IPS-20b (cell line): Measurements from ENCODE around the gene NSD2.

Source experiments
- H3K27ac ChIP-seq: one replicate; pipeline ENCODE4 v1.5.1; 2013; ENCODE audit warnings: low read length
- H3K27me3 ChIP-seq: 2 replicates; pipeline ENCODE4 v1.6.1; 2013; ENCODE audit warnings: mild to moderate bottlenecking, low read length, inconsistent platforms; ENCODE audit not compliant: insufficient read depth
- H3K36me3 ChIP-seq: 2 replicates; pipeline ENCODE4 v1.6.1; 2013; ENCODE audit warnings: low read depth, mild to moderate bottlenecking, inconsistent platforms, low read length, moderate library complexity; ENCODE audit not compliant: insufficient read depth
- H3K4me1 ChIP-seq: 2 replicates; pipeline ENCODE4 v1.6.1; 2013; ENCODE audit warnings: mild to moderate bottlenecking, control low read depth, inconsistent platforms, low read length, moderate library complexity; ENCODE audit not compliant: insufficient read depth
- H3K4me3 ChIP-seq: 2 replicates; pipeline ENCODE4 v1.5.1; 2013; ENCODE audit warnings: mild to moderate bottlenecking, low read length, inconsistent platforms
- H3K9ac ChIP-seq: 2 replicates; pipeline ENCODE4 v1.6.1; 2013; ENCODE audit warnings: low read depth, mild to moderate bottlenecking, inconsistent platforms, low read length, moderate library complexity
- H3K9me3 ChIP-seq: 2 replicates; pipeline ENCODE4 v1.6.1; 2013; ENCODE audit warnings: mild to moderate bottlenecking, low read depth, low read length, inconsistent platforms; ENCODE audit not compliant: insufficient read depth

NSD2 gene

DNA sequence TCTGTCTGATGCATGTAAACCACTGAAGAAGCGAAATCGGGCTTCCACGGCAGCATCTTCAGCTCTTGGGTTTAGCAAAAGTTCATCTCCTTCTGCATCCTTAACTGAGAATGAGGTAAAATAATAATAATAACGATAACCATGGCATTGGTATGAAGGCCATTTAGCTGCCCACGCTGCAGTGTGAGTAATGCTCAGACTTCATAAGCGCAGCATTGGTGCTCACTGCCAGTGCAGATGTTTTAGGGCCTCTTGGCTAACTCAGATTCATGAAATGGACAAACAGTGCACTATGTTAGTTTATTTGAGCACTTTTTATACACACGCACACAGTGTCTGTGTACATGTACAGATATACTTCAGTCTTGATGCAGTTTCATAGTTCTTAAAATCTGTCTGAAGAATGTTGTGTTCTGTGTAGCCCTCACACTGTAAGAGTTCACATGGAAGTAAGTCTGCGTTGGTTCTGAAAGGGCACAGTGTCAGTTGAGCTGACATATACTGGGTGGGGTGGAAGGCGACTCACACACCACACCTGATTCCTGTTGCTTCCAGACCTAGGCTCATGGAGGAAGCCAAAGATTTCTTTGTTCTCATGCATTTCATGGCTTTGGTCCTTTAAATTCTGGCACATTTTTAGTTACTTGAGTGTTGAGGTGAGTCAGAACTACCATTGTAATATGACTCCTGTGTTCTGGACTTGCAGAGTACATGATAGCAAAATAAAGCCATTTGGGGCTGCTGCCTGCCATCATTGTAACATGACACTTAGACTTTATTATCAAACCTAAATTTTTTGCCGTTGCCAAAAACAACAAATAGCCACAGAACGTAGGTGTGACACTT, 68.7 kb downstream of the NSD2 start:
- Histone ChIP-seq H3K9me3 (no peaks in the 10 kb centered on the region), H3K27ac (no peak overlapping the region), H3K27me3 (no peaks in the 10 kb centered on the region), H3K36me3 (peaks cover 94% of the 10 kb centered on the region), H3K4me3 (no peak overlapping the region), H3K4me1 (peaks cover 3% of the 10 kb centered on the region; the same call in 1 of the 2 replicates), H3K9ac (no peak overlapping the region)

GRCh38 chr4:1940566-1940965, 69.4 kb downstream of the NSD2 start:
- no peaks in the 10 kb centered on the region for H3K9me3 ChIP-seq
- no peak overlapping the region for H3K27ac ChIP-seq
- H3K27me3 ChIP-seq = no peaks in the 10 kb centered on the region
- H3K9ac ChIP-seq = no peak overlapping the region
- peaks cover 3% of the 10 kb centered on the region; the same call in 1 of the 2 replicates for H3K4me1 ChIP-seq
- H3K36me3 ChIP-seq = peaks cover 88% of the 10 kb centered on the region
- H3K4me3 ChIP-seq = no peak overlapping the region

DNA sequence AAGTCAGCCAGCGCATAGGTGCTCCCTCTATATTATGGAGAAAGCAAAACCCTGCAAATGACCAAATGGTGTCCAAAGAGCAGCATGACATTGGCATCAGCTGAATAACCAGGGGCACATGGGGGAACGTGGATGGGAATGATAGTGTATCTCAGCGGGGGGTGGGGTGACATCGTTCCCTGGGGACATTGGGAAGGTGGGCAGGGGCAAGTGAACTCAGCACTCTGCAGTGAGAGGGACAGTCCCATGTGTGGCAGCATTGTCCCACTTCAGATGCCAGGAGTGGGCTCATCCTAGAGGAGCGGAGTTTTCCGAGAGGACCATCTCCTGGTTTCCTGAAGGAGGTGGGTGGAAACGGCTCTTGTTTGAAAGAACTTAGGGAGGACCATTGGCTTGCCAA, 72.7 kb downstream of the NSD2 start:
- Histone ChIP-seq H3K36me3 (peaks cover 74% of the 10 kb centered on the region), H3K27ac (no peak overlapping the region), H3K4me3 (no peak overlapping the region), H3K9ac (no peak overlapping the region), H3K9me3 (no peaks in the 10 kb centered on the region), H3K4me1 (peaks cover 3% of the 10 kb centered on the region; the same call in 1 of the 2 replicates), H3K27me3 (no peaks in the 10 kb centered on the region)

DNA sequence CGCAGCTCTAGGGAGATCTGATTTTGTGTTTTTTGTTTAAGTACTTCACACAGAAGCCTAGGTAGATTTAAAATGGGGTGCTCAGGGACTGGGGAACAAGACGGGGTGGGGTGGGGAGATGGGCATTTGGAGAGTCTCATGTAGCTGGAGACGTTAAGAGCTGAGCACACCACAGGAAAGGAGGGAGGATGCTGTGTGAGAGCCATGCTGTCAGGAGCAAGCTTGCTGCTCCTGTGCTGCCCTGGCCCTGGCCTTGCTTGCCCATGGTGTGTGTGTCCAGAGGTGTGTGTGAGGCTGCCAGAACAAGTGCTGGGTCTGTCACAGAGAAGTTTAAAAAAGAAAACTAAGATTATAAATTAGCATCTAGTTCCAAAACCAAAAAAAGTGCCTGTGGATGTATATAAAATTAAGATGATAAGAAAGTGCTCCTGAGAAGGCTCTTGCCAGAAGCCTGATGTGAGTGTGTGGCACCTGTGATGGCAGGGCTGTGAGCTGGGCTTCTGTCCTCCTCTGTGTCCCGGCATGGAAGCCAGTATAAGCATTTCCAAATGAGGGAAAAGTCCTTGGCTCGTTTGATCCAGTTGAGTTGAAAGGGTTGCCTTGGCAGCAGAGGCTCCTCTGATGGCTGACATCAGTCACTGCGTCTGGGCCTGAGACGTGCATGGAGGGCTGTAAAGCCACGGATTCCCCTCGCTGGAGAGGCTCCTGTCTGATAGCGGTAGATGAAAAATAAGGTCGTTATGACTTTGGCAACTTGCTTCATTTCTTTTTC, 74.1 kb downstream of the NSD2 start:
- H3K36me3 ChIP-seq = peaks cover 68% of the 10 kb centered on the region
- H3K9me3 ChIP-seq = no peaks in the 10 kb centered on the region
- H3K27ac ChIP-seq = no peak overlapping the region
- no peaks in the 10 kb centered on the region for H3K4me1 ChIP-seq
- no peak overlapping the region for H3K9ac ChIP-seq
- no peak overlapping the region for H3K4me3 ChIP-seq
- H3K27me3 ChIP-seq = no peaks in the 10 kb centered on the region

DNA sequence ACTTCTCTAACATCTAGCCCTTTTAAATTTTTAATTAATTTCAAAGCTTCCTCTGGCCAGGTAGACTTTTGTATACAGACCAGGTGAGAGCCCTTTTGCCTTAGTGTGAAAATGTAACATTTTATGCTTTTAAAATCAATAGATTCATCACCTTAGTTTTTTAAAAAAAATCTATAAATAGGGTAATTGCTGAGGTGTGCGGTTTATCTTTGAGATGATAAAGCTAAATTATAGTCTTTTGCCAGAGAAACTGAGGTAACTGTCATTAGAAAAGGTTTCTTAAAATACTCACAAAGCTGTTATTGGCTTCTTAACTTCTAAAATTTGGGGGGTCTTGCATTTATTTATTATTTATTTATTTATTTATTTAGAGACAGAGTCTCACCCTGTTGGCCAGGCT, 74.7 kb downstream of the NSD2 start:
- no peaks in the 10 kb centered on the region for H3K27me3 ChIP-seq
- H3K9ac ChIP-seq = no peak overlapping the region
- peaks cover 67% of the 10 kb centered on the region for H3K36me3 ChIP-seq
- H3K27ac ChIP-seq = no peak overlapping the region
- H3K9me3 ChIP-seq = no peaks in the 10 kb centered on the region
- no peak overlapping the region for H3K4me3 ChIP-seq
- no peaks in the 10 kb centered on the region for H3K4me1 ChIP-seq

DNA sequence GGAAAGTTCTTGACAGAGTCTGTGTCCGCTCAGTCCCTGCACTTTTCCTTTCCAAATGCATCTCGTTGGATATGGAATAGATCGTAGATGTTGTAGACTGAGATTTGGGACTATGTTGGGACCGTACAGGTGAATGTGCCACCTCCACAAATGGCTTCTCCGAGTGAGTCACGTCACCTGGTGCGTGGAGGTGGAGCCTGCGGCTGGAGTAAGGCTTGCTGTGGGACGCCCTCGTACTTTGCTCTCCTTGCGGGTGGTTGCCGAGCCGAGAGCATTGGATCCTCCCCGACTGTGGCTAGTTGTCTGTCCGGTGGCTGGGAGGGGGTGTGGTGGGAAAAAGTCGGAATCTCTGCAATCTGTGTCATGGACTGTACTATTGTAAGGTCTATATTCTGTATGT, 77.0 kb downstream of the NSD2 start:
- H3K4me1 ChIP-seq = no peaks in the 10 kb centered on the region
- no peak overlapping the region for H3K27ac ChIP-seq
- no peak overlapping the region for H3K4me3 ChIP-seq
- no peak overlapping the region for H3K9ac ChIP-seq
- peaks cover 66% of the 10 kb centered on the region for H3K36me3 ChIP-seq
- H3K27me3 ChIP-seq = no peaks in the 10 kb centered on the region
- no peaks in the 10 kb centered on the region for H3K9me3 ChIP-seq

DNA sequence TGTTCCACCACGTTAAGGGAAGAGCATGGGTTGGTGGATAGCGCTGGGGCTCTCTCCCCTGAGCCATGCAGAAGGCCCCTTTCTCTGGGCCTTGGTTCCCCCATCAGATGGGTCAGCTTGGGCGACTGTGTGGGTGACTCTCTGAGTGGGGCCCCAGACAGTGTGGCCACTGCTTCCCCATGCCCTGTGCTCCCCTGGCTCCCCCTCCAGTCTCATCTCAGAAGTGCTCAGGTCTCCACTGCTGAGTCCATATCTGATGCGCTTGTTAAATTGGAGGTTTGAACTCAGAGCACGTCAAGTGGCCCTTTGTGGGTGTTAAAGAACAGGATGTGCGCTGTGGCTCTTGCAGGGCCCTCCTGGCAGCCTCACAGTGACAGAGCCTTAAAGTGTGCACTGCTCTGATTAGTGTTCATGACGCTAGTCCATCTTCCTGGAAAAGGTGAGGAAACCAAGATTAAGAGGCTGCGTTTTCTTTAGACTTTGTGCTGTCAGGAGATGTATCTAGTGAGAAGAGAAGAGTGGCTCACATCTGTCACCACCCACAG, 77.8 kb downstream of the NSD2 start:
- H3K36me3 ChIP-seq = peaks cover 66% of the 10 kb centered on the region
- H3K27ac ChIP-seq = no peak overlapping the region
- H3K4me1 ChIP-seq = no peaks in the 10 kb centered on the region

DNA sequence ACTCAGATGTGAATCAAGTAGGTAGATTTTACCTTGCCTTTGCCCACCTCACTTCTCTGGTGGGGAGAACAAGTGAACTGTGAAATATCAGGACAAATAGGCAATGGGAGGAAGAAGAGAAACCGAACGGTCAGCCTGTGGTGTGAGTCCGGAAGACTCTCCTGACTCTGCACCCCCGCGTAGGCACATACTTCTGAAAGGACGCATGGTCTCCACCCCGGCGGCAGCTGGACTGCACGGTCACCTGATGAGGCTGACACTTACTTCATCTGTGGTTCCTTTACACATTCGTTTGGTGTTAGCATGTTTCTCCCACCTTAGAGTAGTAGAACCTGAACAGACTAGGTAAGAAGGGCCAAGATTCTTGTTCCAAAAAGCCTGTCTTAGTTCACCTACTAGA, 79.2 kb downstream of the NSD2 start:
- Histone ChIP-seq H3K9me3 (no peaks in the 10 kb centered on the region), H3K27ac (no peak overlapping the region), H3K36me3 (peaks cover 71% of the 10 kb centered on the region), H3K4me3 (no peak overlapping the region), H3K4me1 (no peaks in the 10 kb centered on the region), H3K9ac (no peak overlapping the region), H3K27me3 (no peaks in the 10 kb centered on the region)

More for the DNA sequence above, 77.8 kb downstream of the NSD2 start:
- H3K9me3 ChIP-seq = no peaks in the 10 kb centered on the region
- H3K9ac ChIP-seq = no peak overlapping the region
- H3K4me3 ChIP-seq = no peak overlapping the region
- no peaks in the 10 kb centered on the region for H3K27me3 ChIP-seq

- peaks cover 79% of the 10 kb centered on the region for H3K36me3 ChIP-seq
- no peaks in the 10 kb centered on the region for H3K4me1 ChIP-seq
- no peaks in the 10 kb centered on the region for H3K9me3 ChIP-seq
- H3K27me3 ChIP-seq = no peaks in the 10 kb centered on the region
- no peak overlapping the region for H3K27ac ChIP-seq
- H3K4me3 ChIP-seq = no peak overlapping the region
- no peak overlapping the region for H3K9ac ChIP-seq
These were observed 81.0 kb downstream of the NSD2 start for GRCh38 chr4:1952058-1952700.

- Histone ChIP-seq H3K9me3 (no peaks in the 10 kb centered on the region), H3K27me3 (no peaks in the 10 kb centered on the region), H3K36me3 (peaks cover 82% of the 10 kb centered on the region), H3K27ac (no peak overlapping the region), H3K4me1 (no peaks in the 10 kb centered on the region), H3K9ac (no peak overlapping the region), H3K4me3 (no peak overlapping the region)
These were observed 81.5 kb downstream of the NSD2 start for GRCh38 chr4:1952719-1953118.

DNA sequence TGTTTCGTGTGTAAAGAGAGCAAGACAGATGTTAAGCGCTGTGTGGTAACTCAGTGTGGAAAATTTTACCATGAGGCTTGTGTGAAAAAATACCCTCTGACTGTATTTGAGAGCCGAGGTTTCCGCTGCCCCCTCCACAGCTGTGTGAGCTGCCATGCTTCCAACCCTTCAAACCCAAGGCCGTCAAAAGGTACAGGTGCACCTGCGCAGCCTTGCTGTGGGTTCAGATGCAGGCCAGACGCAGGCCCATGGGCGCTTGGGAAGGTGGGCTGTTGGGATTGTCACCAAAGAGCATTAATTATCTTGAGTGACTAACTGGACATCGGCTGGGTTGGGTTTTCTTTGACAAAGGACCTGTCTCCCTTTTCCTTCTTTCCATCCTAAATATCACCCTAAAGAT, 82.1 kb downstream of the NSD2 start:
- H3K27me3 ChIP-seq = no peaks in the 10 kb centered on the region
- H3K4me3 ChIP-seq = no peak overlapping the region
- peaks cover 85% of the 10 kb centered on the region for H3K36me3 ChIP-seq
- H3K9me3 ChIP-seq = no peaks in the 10 kb centered on the region
- no peaks in the 10 kb centered on the region for H3K4me1 ChIP-seq
- no peak overlapping the region for H3K9ac ChIP-seq
- H3K27ac ChIP-seq = no peak overlapping the region
